ENCODE data around the gene RUSC2.

GRCh38 chr9:35520364-35520710 lies 30.4 kb downstream of the RUSC2 start:
- TF ChIP-seq USF2 (IDR thresholded peaks at IDR 0.05) = no peak
- no peak for TF ChIP-seq CEBPB (IDR thresholded peaks at IDR 0.05)
- TF ChIP-seq CHD2 (IDR thresholded peaks at IDR 0.05; ENCODE audit: low read length, partially characterized antibody) = no peak
- TF ChIP-seq REST (IDR thresholded peaks at IDR 0.05) = no peak
- no peak for TF ChIP-seq KDM5A (IDR thresholded peaks at IDR 0.05)
- no peak for TF ChIP-seq RFX5 (IDR thresholded peaks at IDR 0.05)
- TF ChIP-seq JUNB (IDR thresholded peaks at IDR 0.05) = no peak
- no peak for TF ChIP-seq CTCF (IDR thresholded peaks at IDR 0.05)
- TF ChIP-seq RARB (CRISPR knock-in tag; IDR thresholded peaks at IDR 0.05) = no peak
- TF ChIP-seq CBX8 (IDR thresholded peaks at IDR 0.05) = no peak
- no peak for TF ChIP-seq POLR2A (IDR thresholded peaks at IDR 0.05; ENCODE audit: low read length)
- no peak for TF ChIP-seq ELK1 (IDR thresholded peaks at IDR 0.05; ENCODE audit: low read depth, low read length)
- TF ChIP-seq MYC (IDR thresholded peaks at IDR 0.05; ENCODE audit: borderline replicate concordance, low read length) = no peak
